Measurements from ENCODE around the gene MAD1L1.
"Not testable (repeated sequence)": the region's sequence is repeated elsewhere in the genome, so short reads cannot be mapped to it uniquely, and the experiment has no call there.

DNA sequence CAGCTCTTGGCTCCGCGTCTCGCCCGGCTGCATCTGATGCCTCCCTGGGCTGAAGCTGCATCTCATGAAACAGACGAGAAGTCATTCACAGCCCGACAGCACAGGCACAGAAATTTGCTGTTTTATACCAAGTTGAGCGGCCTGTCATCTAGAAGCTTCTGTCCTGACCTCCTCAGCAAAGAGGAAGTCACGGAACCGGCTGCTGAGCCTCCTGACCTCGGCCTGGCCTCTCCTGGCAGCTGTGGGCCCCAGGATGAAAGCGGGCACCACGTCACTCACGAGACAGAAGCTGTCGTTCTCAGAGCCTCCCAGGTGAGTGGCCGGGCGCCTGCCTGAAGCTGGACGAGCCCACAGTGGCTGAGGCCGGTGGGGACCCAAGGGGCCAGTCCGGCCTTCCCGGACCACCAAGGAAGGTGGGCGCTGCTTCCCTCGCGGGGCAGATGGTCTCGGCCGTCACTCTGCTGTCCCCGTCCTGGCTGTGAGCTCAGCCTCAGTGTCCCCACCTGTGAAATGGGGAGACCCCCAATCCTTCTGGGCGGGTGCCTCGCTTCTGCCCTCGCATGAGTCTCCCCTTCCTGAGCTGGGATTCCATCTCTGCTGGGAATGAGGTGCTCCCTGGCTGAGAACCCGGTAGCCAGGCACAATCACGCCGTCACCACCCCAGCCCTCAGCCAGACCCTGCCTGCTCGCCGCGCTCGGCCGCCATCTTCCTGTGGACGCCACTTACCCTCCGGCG is 391.3 kb downstream of the MAD1L1 start:
- TF ChIP-seq POLR2AphosphoS5 (IDR thresholded peaks at IDR 0.05; ENCODE audit: low read depth, low read length); POLR2A (IDR thresholded peaks at IDR 0.05; ENCODE audit: low read depth, low read length); TAF1 (IDR thresholded peaks at IDR 0.05; ENCODE audit: borderline replicate concordance, low read depth, low read length): not testable (repeated sequence)
